Effector CD8-positive, alpha-beta T cell (primary cell): ENCODE measurements around the gene NTN4.
"Not testable (repeated sequence)": the region's sequence is repeated elsewhere in the genome, so short reads cannot be mapped to it uniquely, and the experiment has no call there.

Source experiments
- DNase-seq: peaks from one replicate; lab custom pipeline; 2025; lab: John Stamatoyannopoulos, UW

NTN4 gene

GRCh38 chr12:95710386-95710785, 80.2 kb downstream of the NTN4 start:
- DNase-seq: no peak

GRCh38 chr12:95709152-95709551, 81.4 kb downstream of the NTN4 start:
- no peak for DNase-seq

DNA sequence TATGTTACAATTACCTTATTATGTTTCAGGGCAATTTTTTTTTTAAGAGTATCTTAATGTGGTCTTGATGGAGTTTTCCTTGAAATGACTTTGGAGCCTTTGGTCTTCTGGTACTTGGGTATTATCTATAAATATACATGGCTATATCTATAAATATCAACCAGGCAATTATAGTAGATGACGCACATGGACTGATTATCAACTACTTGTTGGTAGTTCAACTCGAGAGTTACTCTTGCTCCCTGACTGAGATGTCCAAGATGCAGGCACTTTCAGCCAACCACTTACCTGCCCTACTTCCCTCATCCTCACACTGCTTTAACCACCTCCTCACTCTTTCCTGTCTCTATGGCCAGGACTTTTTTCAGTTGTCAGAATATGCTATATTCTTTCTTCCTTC, 85.4 kb downstream of the NTN4 start:
- DNase-seq: no peak

GRCh38 chr12:95703986-95704385, 86.6 kb downstream of the NTN4 start:
- no peak for DNase-seq

DNA sequence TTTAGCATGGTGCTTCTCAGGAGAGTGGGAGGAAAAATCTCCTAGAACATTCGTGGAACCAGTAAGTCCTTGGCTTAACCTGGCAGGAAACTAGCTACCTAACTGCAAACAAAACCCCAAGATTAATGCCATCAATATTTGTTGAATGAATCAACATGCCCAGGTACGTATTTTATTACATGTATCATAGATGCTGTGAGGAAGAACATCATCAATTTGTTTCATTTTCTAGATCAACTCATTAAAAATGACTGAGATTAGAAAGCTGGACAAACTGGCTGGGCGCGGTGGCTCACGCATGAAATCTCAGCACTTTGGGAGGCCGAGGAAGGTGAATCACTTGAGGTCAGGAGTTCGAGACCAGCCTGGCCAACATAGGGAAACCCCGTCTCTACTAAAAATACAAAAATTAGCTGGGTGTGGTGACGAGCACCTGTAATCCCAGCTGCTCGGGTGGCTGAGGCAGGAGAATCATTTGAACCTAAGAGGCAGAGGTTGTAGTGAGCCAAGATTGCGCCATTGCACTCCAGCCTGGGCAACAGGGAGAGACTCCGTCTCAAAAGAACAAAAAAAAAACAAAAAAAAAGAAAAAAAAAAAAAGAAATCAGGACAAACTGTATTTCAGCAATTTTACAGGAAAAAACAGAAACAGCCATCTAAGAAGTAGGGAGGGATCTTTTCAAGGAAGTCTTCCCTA, 88.7 kb downstream of the NTN4 start:
- no peak for DNase-seq

- DNase-seq: no peak
Observed at GRCh38 chr12:95701275-95701674, 89.3 kb downstream of the NTN4 start.

- DNase-seq: no peak
Observed at GRCh38 chr12:95700316-95700785, 90.2 kb downstream of the NTN4 start.

DNA sequence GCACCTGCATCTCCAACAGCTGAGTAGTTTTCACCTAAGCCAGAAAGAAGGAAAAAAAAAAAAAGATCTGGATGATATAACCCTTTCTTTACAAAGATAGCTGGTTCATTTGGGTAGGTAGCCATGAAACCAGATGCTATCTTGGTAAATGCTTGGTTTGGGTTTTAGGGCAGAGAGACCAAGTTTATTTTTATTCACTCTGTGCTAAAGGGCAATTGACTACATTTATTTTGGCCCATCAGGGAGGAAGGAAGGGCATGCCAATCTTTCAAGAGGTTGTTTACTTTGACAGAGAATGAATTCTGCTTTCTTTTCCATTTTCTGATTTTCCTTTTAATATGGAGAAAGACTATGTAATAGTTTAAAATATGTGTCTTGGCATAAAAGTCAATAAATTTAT, 91.0 kb downstream of the NTN4 start:
- no peak for DNase-seq

DNA sequence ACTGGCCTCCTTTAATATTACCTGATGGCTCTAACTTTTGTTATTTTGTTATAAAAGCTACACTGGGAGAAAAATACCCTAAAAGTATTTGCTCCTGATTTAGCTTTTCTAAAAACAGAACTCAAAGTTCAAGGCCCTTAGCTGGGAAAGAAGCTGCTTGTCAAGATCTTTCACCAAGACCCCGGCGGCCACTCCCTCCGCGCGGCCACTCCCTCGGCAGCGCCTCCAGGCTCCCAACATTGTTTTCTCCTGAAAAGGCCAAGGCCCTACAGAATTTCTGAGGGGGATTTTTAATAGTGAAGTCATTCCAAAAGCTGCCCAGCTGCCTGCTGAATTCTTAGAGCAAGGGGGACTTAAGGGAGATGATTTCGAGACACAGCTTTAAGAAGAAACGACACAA, 96.4 kb downstream of the NTN4 start:
- DNase-seq: no peak

DNA sequence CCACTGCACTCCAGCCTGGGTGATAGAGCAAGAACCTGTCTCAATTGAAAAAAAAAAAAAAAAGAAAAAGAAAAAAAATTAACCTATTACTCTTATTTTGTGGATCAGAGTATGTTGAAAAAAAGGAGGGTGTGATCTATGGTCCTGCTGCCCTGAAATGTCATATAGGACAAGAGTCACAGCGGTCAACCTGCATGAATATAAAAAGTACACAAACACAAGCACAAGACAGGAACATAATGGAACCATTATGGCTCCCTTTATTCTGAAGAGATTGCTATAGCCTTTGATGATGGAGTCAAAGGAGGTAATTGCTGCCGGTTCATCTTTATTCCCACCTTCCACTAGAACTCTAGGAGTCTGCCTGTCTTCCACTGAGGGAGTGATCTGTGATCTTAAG, 96.9 kb downstream of the NTN4 start:
- DNase-seq: no peak

- DNase-seq: no peak
Observed at GRCh38 chr12:95690861-95691635, 99.5 kb downstream of the NTN4 start.

DNA sequence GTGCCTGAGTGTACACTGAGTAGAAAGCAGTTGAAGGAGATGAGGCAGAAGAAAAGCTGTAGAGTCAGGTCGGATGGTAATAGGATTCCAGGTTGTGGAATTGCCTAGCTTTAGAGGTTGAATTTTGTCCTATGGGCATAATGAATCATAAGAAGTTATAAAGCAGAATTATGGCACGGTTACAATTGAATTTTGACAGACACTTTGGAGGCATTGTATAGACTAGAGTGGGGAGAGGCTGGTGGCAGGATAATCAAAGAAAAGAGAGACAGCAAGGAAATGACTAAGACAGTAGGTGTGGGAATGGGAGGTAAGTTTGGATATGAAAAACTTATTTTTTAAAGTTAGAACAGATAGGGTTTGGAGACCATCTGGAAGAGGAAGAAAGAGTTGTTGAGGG, 102.6 kb downstream of the NTN4 start:
- DNase-seq: no peak

DNA sequence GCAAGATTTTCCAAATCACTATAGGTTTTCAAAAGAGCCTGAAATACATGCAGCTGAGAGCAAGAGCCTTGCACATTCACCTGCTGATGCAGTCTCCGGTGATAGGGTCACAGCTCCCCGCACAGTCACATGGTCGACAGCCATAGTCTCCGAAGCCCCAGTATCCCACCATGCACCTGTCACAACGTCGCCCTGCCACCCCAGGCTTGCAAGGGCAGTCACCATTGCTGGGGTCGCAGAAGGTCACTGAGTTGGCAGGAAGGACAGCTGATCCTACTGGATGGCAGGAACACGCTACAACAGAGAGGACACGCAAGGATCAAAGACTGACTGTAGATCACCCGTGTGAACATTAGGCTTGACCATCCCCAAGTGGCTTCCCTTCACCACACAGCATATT, 107.1 kb downstream of the NTN4 start:
- DNase-seq: no peak

DNA sequence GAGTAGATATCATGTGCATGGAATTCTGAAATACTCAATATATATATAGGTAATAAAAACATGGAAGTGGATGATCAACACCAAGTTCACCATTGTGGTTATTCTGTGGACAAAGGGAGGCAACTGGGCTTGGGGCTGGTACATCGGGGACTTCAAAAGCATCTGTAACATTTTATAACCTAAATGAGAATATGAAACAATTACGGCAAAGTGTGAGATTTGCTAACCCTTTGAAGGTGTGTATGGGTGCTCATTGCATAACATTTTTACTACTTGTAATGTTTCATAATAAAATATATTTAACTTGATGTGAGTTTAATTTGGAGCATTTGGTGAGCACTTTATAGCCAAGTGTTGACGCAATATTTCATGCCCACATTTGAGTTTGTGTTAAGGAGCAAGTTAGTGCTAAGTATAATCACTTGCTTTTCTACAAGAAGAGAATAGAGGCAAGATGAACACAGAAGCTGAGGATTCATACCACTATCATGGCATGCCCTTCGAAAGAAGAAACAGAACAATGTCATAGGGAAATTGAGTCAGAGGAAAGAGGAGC, 109.3 kb downstream of the NTN4 start:
- no peak for DNase-seq

GRCh38 chr12:95678684-95679083, 111.9 kb downstream of the NTN4 start:
- no peak for DNase-seq

DNA sequence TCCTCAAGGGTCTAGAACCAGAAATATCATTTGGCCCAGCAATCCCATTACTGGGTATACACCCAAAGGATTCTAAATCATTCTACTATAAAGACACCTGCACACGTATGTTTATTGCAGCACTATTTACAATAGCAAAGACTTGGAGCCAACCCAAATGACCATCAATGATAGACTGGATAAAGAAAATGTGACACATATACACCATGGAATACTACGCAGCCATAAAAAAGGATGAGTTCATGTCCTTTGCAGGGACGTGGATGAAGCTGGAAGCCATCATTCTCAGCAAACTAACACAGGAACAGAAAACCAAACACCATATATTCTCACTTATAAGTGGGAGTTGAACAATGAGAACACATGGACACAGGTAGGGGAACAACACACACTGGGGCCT, 112.8 kb downstream of the NTN4 start:
- not testable (repeated sequence) for DNase-seq

GRCh38 chr12:95674631-95675030, 115.9 kb downstream of the NTN4 start:
- no peak for DNase-seq

- DNase-seq: no peak
Observed at GRCh38 chr12:95674163-95674562, 116.4 kb downstream of the NTN4 start.

- DNase-seq: no peak
Observed at GRCh38 chr12:95673576-95673975, 117.0 kb downstream of the NTN4 start.

GRCh38 chr12:95672166-95672565, 118.4 kb downstream of the NTN4 start:
- DNase-seq: no peak

GRCh38 chr12:95671265-95671664, 119.3 kb downstream of the NTN4 start:
- no peak for DNase-seq

GRCh38 chr12:95663525-95663924, 127.0 kb downstream of the NTN4 start:
- DNase-seq: no peak

GRCh38 chr12:95661360-95661759, 129.2 kb downstream of the NTN4 start:
- no peak for DNase-seq
